ENCODE results near the gene LRFN5. TPM values are rescaled to one million over a fixed set of nuclear protein-coding genes. Genes with fewer than 3 reads are reported as not detected.

Gene LRFN5
- total RNA-seq, 1 experiment from 2014 or later: not detected

DNA sequence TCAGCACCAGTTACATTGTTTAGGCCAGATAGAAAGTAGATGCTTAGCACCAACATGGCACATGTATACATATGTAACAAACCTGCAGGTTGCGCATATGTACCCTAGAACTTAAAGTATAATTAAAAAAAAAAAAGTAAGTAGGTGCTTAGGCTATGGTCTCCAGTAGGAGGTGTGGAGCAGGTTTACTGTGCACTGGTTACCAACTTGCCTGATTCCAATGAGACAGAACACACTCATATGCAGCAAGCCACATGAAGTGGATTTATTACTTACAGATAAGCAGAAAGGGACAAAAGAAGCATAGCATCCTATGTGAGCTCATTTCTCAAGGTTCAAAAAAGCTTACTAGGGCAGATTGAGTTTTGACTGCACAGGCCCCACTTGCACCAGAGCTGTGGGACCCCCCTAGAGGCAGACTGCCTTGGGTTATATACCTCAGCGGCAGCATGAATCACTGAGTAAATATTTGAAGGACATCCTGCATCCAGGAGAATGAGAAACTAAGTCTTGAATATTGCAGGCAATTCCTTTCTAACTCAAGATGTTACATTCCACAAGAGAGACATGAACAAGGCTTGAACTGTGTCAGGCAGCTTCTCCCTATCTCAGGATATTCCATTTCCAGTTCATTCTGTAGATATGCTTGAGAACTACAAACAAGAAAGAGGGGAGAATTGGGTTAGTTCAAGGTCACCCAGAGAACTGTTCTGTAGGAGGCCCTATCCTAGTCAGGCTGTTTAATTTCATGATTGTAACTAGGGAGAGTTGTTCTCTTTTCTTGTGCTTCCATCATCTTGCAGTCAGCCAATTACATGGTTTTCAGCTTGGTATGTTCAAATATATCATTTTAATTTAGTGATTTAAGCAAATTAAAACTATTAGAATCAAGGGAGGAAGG, 30.1 kb downstream of the LRFN5 start:
- Histone ChIP-seq H3K27ac (ENCODE audit: low read depth, low read length) (no peak overlapping the region), H3K9me3 (ENCODE audit: control insufficient read depth in 1 of 2, insufficient read depth in 1 of 2, low read depth in 1 of 2, low read length in 2 of 2) (peaks cover 0 to under 1% of the 10 kb centered on the region in 2 experiments; a peak in 1 of 4 replicates), H4K20me1 (ENCODE audit: insufficient read depth) (no peaks in the 10 kb centered on the region; the same call in 1 of the 2 replicates), H3K4me3 (replicated peaks in 1 of 2; ENCODE audit: low read depth in 1 of 2, low read length in 2 of 2) (no peak overlapping the region), H3K9ac (ENCODE audit: low read length) (no peak overlapping the region), H3K9me2 (ENCODE audit: insufficient read depth) (no peaks in the 10 kb centered on the region), H3K27me3 (ENCODE audit: insufficient read depth, low read length) (no peaks in the 10 kb centered on the region), H3K79me2 (ENCODE audit: insufficient read depth, low read length) (no peaks in the 10 kb centered on the region), H3K36me3 (ENCODE audit: control insufficient read depth in 1 of 2, insufficient read depth in 2 of 2, low read length in 2 of 2) (no peaks in the 10 kb centered on the region), H2AFZ (ENCODE audit: low read depth, low read length, poor library complexity, severe bottlenecking) (no peak overlapping the region), H3K4me1 (ENCODE audit: control insufficient read depth in 1 of 2, insufficient read depth in 2 of 2, low read length in 2 of 2) (no peaks in the 10 kb centered on the region), H3K4me2 (ENCODE audit: low read length) (no peak overlapping the region)
- DNase-seq (ENCODE audit: low read depth, low spot score) (no peak), ATAC-seq (no peak)
- RAD21 ChIA-PET (ENCODE audit: low non-redundant PET in 1 of 2, low total read pairs in 2 of 2, uncharacterized antibody in 2 of 2, unreplicated experiment in 2 of 2): no interaction called here
- intact Hi-C loops (cut with micrococcal nuclease): no loop called here
- TF ChIP-seq, protein P1, sequence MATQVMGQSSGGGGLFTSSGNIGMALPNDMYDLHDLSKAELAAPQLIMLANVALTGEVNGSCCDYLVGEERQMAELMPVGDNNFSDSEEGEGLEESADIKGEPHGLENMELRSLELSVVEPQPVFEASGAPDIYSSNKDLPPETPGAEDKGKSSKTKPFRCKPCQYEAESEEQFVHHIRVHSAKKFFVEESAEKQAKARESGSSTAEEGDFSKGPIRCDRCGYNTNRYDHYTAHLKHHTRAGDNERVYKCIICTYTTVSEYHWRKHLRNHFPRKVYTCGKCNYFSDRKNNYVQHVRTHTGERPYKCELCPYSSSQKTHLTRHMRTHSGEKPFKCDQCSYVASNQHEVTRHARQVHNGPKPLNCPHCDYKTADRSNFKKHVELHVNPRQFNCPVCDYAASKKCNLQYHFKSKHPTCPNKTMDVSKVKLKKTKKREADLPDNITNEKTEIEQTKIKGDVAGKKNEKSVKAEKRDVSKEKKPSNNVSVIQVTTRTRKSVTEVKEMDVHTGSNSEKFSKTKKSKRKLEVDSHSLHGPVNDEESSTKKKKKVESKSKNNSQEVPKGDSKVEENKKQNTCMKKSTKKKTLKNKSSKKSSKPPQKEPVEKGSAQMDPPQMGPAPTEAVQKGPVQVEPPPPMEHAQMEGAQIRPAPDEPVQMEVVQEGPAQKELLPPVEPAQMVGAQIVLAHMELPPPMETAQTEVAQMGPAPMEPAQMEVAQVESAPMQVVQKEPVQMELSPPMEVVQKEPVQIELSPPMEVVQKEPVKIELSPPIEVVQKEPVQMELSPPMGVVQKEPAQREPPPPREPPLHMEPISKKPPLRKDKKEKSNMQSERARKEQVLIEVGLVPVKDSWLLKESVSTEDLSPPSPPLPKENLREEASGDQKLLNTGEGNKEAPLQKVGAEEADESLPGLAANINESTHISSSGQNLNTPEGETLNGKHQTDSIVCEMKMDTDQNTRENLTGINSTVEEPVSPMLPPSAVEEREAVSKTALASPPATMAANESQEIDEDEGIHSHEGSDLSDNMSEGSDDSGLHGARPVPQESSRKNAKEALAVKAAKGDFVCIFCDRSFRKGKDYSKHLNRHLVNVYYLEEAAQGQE (IDR thresholded peaks at IDR 0.05; ENCODE audit: low read depth): no peak
- TF ChIP-seq POLR2AphosphoS5 (IDR thresholded peaks at IDR 0.05; ENCODE audit: low read depth, low read length) (no peak), EZH2 (IDR thresholded peaks at IDR 0.05) (no peak), SIN3A (IDR thresholded peaks at IDR 0.05; ENCODE audit: low read depth) (no peak), CEBPB (IDR thresholded peaks at IDR 0.05; ENCODE audit: low read depth) (no peak), SRF (IDR thresholded peaks at IDR 0.05; ENCODE audit: low read depth) (no peak), POLR2A (IDR thresholded peaks at IDR 0.05; ENCODE audit: borderline replicate concordance, extremely low read depth, insufficient read depth, insufficient read length) (no peak), YY1 (IDR thresholded peaks at IDR 0.05; ENCODE audit: extremely low read depth, insufficient replicate concordance, low read depth, low read length) (no peak), CBX3 (IDR thresholded peaks at IDR 0.05; ENCODE audit: low read depth) (no peak), RAD21 (IDR thresholded peaks at IDR 0.05; ENCODE audit: low read depth) (no peak), EGR1 (IDR thresholded peaks at IDR 0.05; ENCODE audit: low read depth) (no peak), ELF1 (IDR thresholded peaks at IDR 0.05; ENCODE audit: borderline replicate concordance, low read depth) (no peak), EZH2phosphoT487 (IDR thresholded peaks at IDR 0.05; ENCODE audit: borderline replicate concordance) (no peak), TCF7L2 (IDR thresholded peaks at IDR 0.05; ENCODE audit: borderline replicate concordance, extremely low read depth, insufficient read depth, insufficient read length) (no peak), ZFX (IDR thresholded peaks at IDR 0.05) (no peak), FOSL1 (IDR thresholded peaks at IDR 0.05; ENCODE audit: low read depth) (no peak)
- TF ChIP-seq, protein P2, sequence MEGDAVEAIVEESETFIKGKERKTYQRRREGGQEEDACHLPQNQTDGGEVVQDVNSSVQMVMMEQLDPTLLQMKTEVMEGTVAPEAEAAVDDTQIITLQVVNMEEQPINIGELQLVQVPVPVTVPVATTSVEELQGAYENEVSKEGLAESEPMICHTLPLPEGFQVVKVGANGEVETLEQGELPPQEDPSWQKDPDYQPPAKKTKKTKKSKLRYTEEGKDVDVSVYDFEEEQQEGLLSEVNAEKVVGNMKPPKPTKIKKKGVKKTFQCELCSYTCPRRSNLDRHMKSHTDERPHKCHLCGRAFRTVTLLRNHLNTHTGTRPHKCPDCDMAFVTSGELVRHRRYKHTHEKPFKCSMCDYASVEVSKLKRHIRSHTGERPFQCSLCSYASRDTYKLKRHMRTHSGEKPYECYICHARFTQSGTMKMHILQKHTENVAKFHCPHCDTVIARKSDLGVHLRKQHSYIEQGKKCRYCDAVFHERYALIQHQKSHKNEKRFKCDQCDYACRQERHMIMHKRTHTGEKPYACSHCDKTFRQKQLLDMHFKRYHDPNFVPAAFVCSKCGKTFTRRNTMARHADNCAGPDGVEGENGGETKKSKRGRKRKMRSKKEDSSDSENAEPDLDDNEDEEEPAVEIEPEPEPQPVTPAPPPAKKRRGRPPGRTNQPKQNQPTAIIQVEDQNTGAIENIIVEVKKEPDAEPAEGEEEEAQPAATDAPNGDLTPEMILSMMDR (IDR thresholded peaks at IDR 0.05 in 2 of 3, conservative IDR thresholded peaks at IDR 0.05 in 1 of 3; ENCODE audit: borderline replicate concordance in 1 of 3, insufficient read depth in 1 of 3, low read depth in 2 of 3, low read length in 2 of 3): no peak
- TF ChIP-seq, protein P3, sequence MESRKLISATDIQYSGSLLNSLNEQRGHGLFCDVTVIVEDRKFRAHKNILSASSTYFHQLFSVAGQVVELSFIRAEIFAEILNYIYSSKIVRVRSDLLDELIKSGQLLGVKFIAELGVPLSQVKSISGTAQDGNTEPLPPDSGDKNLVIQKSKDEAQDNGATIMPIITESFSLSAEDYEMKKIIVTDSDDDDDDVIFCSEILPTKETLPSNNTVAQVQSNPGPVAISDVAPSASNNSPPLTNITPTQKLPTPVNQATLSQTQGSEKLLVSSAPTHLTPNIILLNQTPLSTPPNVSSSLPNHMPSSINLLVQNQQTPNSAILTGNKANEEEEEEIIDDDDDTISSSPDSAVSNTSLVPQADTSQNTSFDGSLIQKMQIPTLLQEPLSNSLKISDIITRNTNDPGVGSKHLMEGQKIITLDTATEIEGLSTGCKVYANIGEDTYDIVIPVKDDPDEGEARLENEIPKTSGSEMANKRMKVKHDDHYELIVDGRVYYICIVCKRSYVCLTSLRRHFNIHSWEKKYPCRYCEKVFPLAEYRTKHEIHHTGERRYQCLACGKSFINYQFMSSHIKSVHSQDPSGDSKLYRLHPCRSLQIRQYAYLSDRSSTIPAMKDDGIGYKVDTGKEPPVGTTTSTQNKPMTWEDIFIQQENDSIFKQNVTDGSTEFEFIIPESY (IDR thresholded peaks at IDR 0.05; ENCODE audit: extremely low read depth, insufficient replicate concordance, low read length): no peak
- TF ChIP-seq, protein P4, sequence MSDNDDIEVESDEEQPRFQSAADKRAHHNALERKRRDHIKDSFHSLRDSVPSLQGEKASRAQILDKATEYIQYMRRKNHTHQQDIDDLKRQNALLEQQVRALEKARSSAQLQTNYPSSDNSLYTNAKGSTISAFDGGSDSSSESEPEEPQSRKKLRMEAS (IDR thresholded peaks at IDR 0.05): no peak
- CTCF ChIA-PET: no interaction called here
- BruUV-seq (replicated peaks): no TSS peak
- POLR2A ChIA-PET: no interaction called here

Data from HCT116 (cell line).